ENCODE data around the gene PARVG.

Gene PARVG

DNA sequence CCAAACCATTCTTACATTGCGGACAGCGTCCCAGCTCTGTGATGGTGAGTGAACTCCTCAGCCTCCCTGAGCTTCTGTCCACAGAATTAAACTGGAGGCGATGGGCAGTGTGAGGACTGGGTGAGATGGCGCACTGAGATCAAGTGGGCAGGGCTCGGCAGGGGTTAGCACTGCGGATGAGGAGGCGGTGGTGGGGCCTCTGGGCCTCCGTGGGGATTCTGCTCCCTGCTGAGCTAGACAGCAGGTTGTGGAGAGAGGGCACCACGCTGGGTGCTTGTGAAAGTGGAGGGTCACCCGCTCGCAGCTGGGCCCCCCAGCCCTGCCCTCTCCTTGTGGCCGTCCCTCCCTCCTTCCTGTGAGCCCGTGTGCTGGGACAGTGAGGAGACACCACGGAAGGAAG lies 25.6 kb upstream of the PARVG start:
- DNase-seq = no peak

DNA sequence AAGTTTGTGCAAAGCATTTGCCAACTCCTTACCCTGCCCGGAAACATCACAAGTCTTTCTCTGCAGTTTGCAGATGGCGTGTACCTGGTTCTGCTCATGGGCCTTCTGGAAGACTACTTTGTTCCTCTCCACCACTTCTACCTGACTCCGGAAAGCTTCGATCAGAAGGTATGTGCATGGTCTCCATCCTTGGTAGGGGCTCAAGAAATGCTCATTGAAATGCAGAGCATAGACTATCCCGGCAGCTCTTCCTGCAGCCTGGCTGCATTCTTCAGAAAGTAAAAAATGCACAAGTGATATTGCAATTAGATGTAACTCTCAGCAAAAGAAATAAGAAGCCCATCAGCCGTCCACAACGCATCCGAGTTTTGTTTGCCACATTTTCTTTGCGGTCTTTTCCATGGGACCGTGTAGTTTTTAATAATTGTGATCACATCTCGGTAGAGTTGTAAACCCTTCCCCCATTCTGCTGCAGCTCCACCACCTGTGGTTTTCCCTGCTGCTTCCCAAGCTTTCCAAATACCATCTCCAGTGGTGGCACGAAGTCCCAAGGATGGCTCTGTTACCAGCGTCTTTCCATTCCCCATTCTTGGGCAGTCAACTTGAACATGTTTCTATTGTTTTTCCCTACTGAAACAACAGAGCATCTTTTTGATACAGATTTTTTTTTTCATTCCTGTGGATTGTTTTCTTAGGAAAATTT lies 22.7 kb upstream of the PARVG start:
- DNase-seq = no peak

DNA sequence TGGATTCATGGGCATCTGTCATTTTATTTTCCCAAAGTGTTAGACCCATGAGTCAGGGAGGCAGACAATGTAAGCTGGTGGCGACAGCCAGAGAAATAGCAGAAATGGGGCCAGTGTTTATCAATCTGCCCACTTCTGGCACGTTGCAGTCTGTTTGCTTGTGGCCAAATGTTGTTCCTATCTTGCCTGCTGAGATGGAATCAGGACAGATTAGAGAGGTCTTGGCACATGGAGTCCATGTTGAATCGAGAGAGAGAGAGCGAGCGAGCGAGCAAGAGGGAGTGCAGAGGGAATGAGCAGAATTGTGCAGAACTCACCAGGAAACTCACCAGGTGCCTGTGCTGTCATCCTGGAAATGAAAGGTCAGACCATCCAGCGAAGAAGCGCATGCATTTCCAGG lies 21.9 kb upstream of the PARVG start:
- DNase-seq = no peak

DNA sequence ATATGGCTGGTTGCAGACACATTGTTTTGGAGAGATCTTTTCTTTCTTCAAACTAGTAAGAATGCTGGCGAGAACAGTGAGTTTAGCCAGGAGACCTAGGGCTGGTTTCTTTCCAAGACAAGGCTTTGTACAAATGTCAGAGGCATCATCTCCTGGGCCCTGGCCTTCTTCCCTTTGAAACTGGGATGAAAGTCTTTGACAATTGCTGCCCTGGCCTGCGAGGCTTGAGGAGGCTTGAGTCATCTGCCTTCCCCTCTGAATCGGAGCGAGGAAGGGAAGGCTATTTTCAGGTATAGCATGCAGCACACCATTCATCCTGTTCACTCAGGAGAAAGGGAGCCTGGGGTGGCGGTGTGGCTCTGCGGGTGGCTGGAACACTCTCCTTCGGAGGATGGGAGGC lies 21.5 kb upstream of the PARVG start:
- DNase-seq = no peak

DNA sequence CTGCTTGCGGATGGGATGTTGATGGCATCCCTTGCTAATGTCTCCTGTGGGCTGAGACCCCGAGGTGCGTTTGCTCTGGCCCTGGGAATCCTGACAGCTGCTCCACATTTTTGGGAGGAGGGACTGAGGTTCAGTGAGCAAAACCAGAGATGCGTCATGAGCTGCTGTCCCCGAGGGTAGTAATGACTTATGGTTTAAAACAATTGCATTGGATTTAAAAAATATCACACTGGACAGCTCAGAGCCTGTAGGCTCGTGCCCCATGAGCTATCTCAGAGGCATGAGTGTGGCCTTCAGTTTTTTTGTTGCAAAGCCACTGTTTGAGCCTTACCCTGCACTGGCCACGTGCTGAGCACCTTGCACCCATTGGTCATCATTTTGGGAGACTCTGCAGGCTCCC lies 20.9 kb upstream of the PARVG start:
- DNase-seq = no peak

DNA sequence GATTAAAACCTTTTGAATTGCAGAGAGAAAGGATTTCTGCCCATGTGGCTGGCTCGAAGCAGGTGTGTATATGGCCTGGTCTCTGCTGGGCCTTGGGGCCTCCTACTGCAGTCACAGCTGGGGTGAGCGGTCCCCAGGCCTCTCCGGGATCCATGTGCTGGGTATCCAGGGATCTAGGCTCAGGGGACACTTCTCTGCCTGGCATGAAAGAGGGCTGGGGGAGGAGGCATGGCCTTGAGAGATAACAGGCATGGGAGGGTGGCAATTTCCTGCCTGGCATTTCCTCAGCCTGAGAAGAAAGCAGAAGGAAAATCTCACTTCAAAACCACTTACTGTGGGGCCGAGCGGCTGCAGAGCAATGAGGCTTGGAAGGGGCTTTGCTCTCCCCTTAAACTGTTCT lies 20.3 kb upstream of the PARVG start:
- no peak for DNase-seq

DNA sequence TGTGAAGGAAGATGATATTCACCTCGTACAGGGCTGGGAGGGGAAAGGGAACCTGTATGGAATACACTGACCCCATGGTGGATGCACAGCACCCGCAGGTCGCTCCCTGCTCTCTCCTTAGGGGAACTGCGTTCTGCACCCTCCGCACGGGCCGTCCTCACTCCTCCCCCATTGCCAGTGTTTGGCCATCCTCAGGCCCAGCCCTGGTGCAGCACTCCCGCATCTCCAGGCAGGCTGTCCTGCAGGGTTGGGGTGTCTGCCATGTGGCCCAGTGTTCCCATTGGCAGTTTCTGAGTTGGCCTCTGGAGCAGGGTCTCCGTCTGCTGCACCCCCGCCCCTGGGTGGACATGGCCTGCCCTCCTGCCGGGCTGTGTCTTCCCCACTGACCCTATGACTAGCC lies 19.1 kb upstream of the PARVG start:
- no peak for DNase-seq

DNA sequence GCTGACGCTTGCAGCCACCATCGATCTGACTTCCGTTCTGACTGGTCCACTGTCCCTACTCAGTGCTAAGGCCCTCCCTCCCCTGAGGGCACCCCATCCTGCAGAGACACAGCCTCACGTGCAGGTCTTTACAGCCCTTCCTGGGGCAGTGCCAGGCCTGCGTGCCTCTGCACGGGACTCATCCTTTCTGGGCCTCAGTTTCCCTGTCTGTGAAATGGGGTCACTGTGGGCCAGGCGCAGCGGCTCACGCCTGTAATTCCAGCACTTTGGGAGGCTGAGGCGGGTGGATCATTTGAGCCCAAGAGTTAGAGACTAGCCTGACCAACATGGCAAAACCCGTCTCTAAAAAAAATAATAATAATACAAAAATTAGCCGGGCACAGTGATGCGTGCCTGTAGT lies 17.8 kb upstream of the PARVG start:
- no peak for DNase-seq

DNA sequence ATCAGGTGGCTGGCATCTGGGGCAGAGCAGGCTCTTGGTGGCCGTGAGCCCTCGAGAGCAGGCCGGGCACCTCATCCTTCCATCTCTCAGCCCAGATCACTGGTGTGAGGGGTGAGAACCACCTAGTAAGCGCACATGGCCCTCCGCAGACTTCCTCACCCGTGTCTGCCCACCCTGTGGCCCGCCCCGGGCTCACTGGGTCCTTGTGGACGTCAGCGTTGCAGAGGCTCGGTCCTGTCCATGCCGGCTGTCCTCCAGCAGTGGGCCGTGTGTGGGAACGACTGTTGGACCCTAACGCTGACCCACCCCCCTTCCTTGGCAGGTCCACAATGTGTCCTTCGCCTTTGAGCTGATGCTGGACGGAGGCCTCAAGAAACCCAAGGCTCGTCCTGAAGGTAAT lies 17.2 kb upstream of the PARVG start:
- no peak for DNase-seq

DNA sequence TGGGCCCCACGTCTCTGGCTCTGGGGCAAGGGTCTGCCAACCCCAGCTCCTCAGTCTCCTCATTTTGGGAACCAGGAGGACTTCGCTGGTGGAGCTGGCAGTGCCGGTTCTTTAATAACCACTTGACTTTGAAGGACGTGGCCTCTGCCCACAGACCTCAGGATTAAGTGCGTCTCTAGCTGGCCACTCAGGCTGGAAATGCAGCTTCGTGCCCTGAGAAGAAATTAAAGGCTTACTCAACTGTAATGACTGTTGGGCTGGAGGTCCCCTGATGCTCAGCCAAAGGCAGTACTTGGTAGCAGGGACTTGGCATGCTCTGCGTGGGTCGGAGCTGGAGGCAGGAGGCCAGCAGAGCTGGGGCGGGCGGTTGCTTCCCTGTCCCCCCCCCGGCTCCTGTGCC lies 16.7 kb upstream of the PARVG start:
- no peak for DNase-seq

DNA sequence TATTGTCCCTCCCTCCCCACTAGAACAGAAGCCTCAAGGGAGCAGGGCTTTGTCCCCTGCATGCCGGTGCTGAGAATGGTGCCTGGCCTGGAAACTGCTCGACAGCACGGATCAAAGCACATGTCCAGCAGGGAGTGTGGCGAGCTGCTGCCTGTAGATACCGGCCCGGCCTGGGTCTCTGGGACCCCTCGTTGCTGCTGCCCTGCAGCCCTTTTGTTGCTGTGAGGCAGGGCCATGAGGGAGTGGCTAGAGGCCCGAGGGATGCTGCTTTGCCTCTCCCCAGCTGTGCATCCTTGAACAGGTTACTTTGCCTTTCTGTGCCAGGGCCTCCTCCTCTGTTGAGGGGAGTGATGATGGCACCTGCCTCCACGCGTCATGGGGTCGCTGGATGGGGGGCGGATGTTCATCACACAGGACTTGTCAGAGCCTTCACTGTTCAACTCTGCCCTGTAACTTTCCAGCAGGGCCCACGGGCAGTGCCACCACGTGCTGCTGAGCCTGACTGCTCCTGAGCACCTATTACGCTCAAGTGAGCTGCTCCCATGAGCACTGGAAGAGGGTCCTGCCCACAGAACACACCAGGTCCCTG lies 15.3 kb upstream of the PARVG start:
- no peak for DNase-seq

DNA sequence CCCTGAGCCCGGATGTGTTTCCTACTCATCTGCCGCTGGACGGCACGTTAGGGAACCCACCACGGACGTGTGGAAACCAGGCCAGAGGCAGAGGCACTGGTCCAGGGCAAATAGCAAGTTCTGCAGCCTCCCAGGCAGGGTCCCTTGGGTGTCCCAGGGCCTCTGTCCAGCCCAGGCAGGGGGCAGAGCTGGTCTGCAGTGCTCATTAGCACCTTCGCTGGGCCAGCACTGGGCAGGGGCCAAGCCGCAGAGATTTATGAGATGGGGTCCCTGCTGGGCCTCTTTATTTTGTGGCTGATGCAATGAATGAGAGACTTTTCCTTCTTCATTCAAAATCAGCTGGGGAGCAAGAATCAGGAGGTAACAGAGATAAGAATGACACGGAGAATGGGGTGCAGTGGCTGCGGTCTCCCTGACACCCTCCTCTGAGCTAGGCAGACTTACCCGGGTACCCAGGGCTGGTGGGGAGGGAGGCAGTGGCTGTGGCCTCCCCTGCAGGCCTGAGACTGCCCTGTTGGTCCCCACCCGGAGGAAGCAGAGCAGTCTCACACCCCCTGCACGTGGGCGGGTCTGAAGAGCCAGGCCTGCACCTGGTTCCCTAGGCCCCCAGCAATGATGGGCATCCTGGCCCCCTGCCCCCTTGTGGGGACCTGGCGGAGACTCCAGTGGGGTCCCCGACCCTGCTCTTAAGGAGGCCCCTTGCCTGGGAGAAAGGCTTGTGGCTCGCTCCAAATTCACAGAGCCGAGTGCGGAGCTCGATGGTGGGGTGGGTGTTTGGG lies 14.0 kb upstream of the PARVG start:
- DNase-seq = no peak

DNA sequence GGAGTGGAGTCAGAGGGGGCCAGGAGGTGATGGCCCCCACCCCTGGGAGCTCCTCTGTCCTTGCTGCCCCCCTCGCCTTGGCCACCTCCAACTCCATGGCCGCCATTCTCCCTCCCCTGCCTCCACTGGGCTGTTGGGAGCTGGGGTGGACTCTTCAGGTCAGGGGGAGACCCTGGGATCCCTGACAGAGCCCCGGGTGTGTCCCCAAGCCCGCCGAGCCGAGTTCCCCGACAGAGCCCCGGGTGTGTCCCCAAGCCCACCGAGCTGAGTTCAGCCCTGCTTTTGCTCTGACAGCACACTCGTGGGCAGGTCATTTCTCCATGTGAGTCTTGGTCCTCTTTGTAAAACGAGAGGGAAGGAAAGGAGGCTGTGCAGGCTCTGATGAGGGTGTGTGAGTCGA lies 13.2 kb upstream of the PARVG start:
- no peak for DNase-seq

DNA sequence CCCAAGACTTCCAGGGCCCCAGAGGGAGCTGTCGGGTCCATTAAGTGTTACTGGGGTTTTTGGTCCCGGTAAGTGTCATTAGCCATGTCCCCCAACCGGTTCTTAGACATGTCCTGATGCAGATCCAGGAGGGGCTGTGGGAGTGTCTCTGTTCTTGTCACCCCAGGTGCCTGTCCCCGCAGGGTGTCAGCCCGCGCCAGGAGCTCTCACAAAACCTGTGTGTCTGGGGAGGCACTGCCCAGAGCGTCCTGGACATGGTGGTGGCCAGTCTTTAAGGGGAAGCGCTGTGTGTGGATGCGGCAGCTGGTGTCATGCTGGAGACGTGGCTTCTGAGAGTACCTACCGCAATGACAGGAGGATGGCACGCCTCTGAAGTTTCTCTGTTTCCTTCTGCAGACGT lies 12.5 kb upstream of the PARVG start:
- no peak for DNase-seq

DNA sequence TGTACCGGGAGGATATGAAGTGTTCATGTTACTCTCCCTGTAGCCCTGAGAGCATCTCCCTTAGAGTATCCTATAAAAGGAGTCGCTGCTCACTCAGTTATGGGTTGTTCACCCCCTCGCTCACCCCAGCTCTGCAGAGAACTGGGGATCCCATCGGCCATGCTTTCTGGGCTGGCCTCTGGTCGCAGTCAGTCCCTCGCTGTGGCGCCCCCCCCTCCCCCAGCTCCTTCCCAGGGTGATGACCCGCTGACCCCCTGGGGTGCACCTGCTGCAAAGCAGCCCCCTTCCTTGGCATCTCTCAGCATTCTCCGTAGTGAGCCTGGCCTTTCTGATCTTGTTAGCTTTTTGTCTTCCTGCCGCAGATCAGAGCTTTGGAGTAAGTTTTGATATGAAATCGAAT lies 10.3 kb upstream of the PARVG start:
- DNase-seq = no peak

DNA sequence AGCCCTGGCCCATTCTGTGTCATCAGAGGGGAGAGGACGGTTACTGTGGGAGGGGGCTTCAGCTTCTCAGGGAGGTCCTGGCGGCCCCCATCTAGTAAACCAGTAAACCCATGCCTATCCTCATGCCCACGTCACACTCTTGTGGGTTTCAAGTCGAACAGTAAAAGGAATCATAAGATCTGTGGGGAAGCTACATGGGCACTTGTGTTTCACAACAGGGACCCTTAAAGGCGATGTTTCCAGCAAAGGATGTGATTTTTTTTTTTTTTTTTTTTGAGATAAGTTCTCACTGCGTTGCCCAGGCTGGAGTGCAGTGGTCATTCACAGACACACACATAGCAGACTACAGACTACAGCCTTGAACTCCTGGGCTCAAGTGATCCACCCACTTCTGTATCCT lies 9.2 kb upstream of the PARVG start:
- DNase-seq = no peak

DNA sequence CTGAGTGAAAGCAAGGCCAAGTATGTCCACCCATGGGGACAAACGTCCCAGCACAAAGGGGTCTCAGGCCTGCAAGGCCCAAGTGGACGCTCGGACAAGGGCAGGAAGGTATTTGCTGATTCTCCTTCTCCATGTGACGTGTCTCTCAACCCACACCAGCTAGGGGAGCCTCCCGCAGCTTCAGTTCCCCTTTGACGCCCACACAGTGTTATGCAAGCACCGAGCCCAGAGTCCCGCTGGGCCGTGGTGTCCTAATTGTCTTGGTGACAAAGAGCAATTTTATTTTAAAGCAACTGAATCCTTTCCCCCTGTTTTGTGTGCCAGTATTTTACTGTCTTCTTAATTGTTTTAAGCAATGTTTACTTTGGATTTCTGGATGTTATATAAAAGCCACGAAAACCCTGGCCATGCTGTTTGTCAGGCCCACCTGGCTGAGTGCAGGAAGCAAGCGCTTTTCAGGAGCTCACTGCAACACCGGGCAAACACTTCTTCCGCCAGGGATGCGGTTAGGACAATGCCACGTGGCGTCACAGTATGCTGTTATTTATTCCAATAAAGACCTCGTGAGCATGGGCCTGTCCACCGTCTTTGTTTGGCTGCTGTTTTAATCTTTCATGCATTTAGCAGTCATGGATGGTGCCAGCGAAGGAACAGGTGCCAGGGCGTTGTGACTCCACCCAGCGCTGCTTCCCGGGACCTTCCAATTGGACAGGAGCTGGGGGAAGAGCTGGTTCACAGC lies 8.2 kb upstream of the PARVG start:
- DNase-seq = peak; percentile 51

DNA sequence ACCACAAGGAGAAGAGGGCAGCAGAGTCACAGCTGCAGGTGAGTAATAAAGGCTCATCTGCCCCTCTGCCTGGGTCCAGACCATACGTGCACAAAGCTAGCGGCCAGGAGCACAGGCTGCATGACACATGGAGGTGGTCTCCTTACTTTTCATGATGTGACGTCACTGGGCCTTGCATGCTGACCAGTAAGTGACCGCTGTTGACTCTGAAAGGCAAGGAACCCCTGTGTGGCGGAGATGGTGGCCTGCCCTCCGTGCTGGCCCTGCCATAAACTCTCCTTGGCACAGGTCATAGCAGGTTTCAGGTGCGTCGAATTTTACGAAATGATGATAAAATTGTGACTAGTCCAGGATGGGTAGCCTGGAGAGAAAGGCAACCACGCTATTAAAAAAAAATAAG lies 7.6 kb upstream of the PARVG start:
- no peak for DNase-seq

DNA sequence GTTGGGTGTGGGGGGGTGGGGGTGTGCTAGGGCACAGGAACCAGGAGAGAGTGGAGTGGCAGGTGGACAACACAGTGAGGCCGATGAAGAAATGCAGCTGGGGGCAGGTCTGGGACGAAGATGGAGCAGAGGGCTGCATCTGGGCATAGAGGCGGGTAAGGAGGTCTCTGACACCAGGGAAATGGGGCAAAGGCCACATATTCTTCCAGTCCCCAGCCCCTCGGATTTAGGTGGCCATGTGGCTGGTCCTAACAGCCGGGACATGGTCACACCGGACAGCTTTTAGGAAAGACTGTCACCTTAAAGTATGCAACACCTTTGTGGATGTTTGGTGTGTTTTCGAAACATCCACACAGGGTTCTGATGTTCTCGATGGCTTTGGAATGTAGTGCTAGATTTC lies 5.0 kb upstream of the PARVG start:
- DNase-seq = no peak

DNA sequence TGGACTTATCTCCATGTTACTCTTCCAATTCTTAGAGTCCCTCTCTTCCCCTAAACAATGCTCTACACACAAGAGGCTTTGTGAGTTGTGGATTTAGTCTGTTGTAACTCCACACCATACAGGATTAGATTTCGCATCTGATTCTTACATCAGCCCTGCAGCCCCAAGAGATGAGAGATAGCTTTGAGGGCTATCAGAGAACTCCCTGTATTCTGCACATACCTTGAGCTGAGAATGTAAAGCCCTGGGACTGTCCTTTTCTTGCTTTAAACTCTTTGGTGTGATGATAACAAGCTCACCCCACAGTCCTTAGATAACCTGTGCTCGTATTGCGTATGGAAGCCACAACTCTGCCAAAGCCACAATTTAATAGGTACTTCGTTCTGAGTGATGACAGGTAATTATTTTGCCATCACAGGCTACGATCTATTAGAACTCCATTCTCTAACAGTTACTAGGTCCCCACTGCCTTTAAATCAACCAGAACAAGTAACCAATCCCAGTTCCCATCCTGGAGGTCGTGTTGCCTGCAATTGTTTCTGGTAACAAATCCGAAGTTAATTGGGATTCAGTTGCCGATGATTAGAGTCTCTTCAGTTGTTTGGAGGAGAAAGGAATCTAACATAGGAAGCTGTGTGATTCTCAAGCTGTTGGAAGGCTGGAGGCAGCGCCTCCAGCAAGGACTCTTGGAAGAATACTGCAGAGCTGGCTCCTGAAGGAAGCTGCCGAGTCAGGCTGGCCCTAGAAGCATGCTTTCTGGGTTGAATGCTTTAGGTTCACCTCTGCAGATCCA lies 1.3 kb upstream of the PARVG start:
- no peak for DNase-seq

DNA sequence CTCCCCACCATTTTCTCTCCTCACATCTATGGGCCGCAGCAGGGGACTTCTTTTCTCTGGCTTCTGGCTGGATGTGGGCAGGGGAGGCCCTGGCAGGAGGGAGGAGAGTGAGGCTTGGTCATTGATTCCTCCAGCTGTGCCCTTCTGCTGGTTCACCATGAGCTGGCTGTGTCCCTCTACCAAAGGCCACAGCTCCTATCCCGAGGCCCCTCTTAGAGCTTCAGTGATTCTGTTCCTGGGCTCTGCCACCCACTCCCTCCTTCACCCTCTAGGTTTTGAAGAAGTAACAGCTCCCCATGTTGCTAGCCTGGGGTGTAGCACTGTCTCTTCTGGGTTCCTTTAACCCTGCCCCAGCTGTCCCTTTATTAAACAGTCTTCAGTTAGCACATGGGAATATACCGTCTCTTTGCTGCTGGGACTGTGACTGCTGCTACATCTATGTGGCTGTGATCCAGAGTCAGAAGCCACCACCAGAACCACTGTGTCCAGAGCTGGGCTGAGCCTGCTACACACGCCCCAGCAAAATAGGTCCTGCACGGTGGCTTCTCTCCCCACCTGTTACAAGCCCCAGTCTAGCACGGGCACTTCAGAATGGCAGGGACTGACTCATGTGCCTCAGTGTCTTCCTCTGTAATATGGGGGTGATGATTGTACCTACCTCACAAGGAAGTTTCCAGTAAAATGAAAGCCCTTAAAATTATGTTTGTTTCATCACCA lies 578 bp upstream of the PARVG start:
- DNase-seq = no peak

Measured in DMS79 (cell line).